Activated CD8-positive, alpha-beta memory T cell treated with anti-CD3 and anti-CD28 coated beads for 1 hour (primary cell): ENCODE results near the gene RRM2.

Experiments
- DNase-seq, 2 donors: peaks; one replicate each; pipeline ENCODE4 v3.0.0-alpha.2; 2020; ENCODE audit warnings: low read depth in 1 of 2; ENCODE audit errors: extremely low read depth in 1 of 2

Gene RRM2

GRCh38 chr2:10150436-10150835 lies 27.9 kb downstream of the RRM2 start:
- DNase-seq: no peak

GRCh38 chr2:10151462-10151861 lies 28.9 kb downstream of the RRM2 start:
- DNase-seq: no peak

- DNase-seq: no peak
Observed at GRCh38 chr2:10157293-10157692, 34.8 kb downstream of the RRM2 start.

- no peak for DNase-seq
Observed at GRCh38 chr2:10158681-10159080, 36.1 kb downstream of the RRM2 start.

- no peak for DNase-seq
Observed at GRCh38 chr2:10159086-10159485, 36.5 kb downstream of the RRM2 start.

GRCh38 chr2:10159581-10160131 lies 37.1 kb downstream of the RRM2 start:
- no peak for DNase-seq

GRCh38 chr2:10160203-10160955 lies 37.8 kb downstream of the RRM2 start:
- DNase-seq: no peak

- no peak for DNase-seq
Observed at GRCh38 chr2:10161206-10161931, 38.8 kb downstream of the RRM2 start.

- no peak for DNase-seq
Observed at GRCh38 chr2:10161961-10162441, 39.5 kb downstream of the RRM2 start.

GRCh38 chr2:10162586-10163497 lies 40.3 kb downstream of the RRM2 start:
- no peak for DNase-seq

- DNase-seq: no peak
Observed at GRCh38 chr2:10163498-10164486, 41.3 kb downstream of the RRM2 start.

- no peak for DNase-seq
Observed at GRCh38 chr2:10164601-10165000, 42.1 kb downstream of the RRM2 start.

- DNase-seq: no peak
Observed at GRCh38 chr2:10165282-10165681, 42.7 kb downstream of the RRM2 start.

- no peak for DNase-seq
Observed at GRCh38 chr2:10165861-10166675, 43.5 kb downstream of the RRM2 start.

- no peak for DNase-seq
Observed at GRCh38 chr2:10166676-10167292, 44.2 kb downstream of the RRM2 start.

- DNase-seq: no peak
Observed at GRCh38 chr2:10167316-10167715, 44.8 kb downstream of the RRM2 start.

GRCh38 chr2:10168221-10168620 lies 45.7 kb downstream of the RRM2 start:
- DNase-seq: no peak

GRCh38 chr2:10169053-10169578 lies 46.6 kb downstream of the RRM2 start:
- DNase-seq: no peak
